DOHH2 (cell line): ENCODE results near the gene ARHGEF25.

ENCODE experiments used
- H3F3A ChIP-seq: fragments of 200-600 bp; sonication (generic), shearing (Covaris generic); 2 replicates; pipeline ENCODE4 v1.6.0; 2016; ENCODE audit warnings: antibody characterized with exemption, mild to moderate bottlenecking; ENCODE audit not compliant: control insufficient read depth, insufficient read depth
- H3K27ac ChIP-seq: fragments of 200-600 bp; sonication (generic); 2 replicates; pipeline ENCODE4 v1.5.1; 2014; ENCODE audit warnings: low read depth, mild to moderate bottlenecking, low read length, moderate library complexity
- H3K27me3 ChIP-seq: fragments of 200-600 bp; sonication (generic); 2 replicates; pipeline ENCODE4 v1.6.1; 2014; ENCODE audit warnings: mild to moderate bottlenecking, low read length, mixed read lengths; ENCODE audit not compliant: control insufficient read depth
- H3K36me3 ChIP-seq: fragments of 200-600 bp; sonication (generic); 2 replicates; pipeline ENCODE4 v1.6.1; 2014; ENCODE audit warnings: mild to moderate bottlenecking, low read length, moderate library complexity, mixed read lengths; ENCODE audit not compliant: control insufficient read depth
- H3K4me1 ChIP-seq: fragments of 200-600 bp; sonication (generic); 2 replicates; pipeline ENCODE4 v1.6.1; 2014; ENCODE audit warnings: mild to moderate bottlenecking, low read length, mixed read lengths; ENCODE audit not compliant: control insufficient read depth
- H3K4me2 ChIP-seq: fragments of 200-600 bp; sonication (generic); 2 replicates; pipeline ENCODE4 v1.6.0; 2014; ENCODE audit warnings: mild to moderate bottlenecking, low read length, moderate library complexity
- H3K4me3 ChIP-seq: fragments of 200-600 bp; sonication (generic); 2 replicates; pipeline ENCODE4 v1.5.1; 2014; ENCODE audit warnings: mild to moderate bottlenecking, low read length, mixed read lengths
- H3K79me2 ChIP-seq: fragments of 200-600 bp; sonication (generic); 2 replicates; pipeline ENCODE4 v1.6.1; 2014; ENCODE audit warnings: mild to moderate bottlenecking, low read length, mixed read lengths; ENCODE audit not compliant: control insufficient read depth
- H3K9me2 ChIP-seq: fragments of 200-600 bp; sonication (generic); replicated peaks from 2 replicates; pipeline ENCODE4 v1.6.1; 2014; ENCODE audit warnings: mild to moderate bottlenecking, low read length, mixed read lengths; ENCODE audit not compliant: control insufficient read depth
- H3K9me3 ChIP-seq: fragments of 200-600 bp; sonication (generic); 2 replicates; pipeline ENCODE4 v1.6.1; 2014; ENCODE audit warnings: antibody characterized with exemption, low read length, mixed read lengths; ENCODE audit not compliant: control insufficient read depth, insufficient read depth
- H4K20me1 ChIP-seq: fragments of 200-600 bp; sonication (generic); 2 replicates; pipeline ENCODE4 v1.6.0; 2014; ENCODE audit warnings: low read depth, mild to moderate bottlenecking, antibody characterized with exemption, low read length, moderate library complexity; ENCODE audit not compliant: control insufficient read depth, insufficient read depth
- CTCF ChIP-seq: fragments of 200-600 bp; sonication (generic); IDR thresholded peaks from one replicate; pipeline ENCODE4 v1.5.1; 2014; ENCODE audit warnings: antibody characterized with exemption, mild to moderate bottlenecking, low read depth, low read length; ENCODE audit not compliant: poor library complexity, severe bottlenecking
- EZH2phosphoT487 ChIP-seq: fragments of 200-600 bp; sonication (generic); IDR thresholded peaks from 2 replicates; pipeline ENCODE4 v1.6.1; 2017; ENCODE audit warnings: borderline replicate concordance, mild to moderate bottlenecking, antibody characterized with exemption, low read length, moderate library complexity, mixed read lengths

The ARHGEF25 gene

GRCh38 chr12:57584050-57584449 is 27.2 kb upstream of the ARHGEF25 start:
- H3K9me3 ChIP-seq: no peaks in the 10 kb centered on the region
- H3K36me3 ChIP-seq: no peaks in the 10 kb centered on the region
- peaks cover 57% of the 10 kb centered on the region for H3K27me3 ChIP-seq
- H3K4me2 ChIP-seq: no peak overlapping the region
- no peak overlapping the region for H3K4me3 ChIP-seq
- H3K9me2 ChIP-seq: no peaks in the 10 kb centered on the region
- H3K4me1 ChIP-seq: peaks cover 5% of the 10 kb centered on the region
- H3K27ac ChIP-seq: no peak overlapping the region
- no peaks in the 10 kb centered on the region for H3F3A ChIP-seq
- TF ChIP-seq CTCF: no peak
- no peak for TF ChIP-seq EZH2phosphoT487
- H3K79me2 ChIP-seq: no peaks in the 10 kb centered on the region
- H4K20me1 ChIP-seq: no peaks in the 10 kb centered on the region; the same call in 1 of the 2 replicates

- no peak for TF ChIP-seq EZH2phosphoT487
- TF ChIP-seq CTCF: no peak
- Histone ChIP-seq H4K20me1 (no peaks in the 10 kb centered on the region; the same call in 1 of the 2 replicates), H3K4me1 (peaks cover 5% of the 10 kb centered on the region), H3K9me3 (no peaks in the 10 kb centered on the region), H3K27me3 (peaks cover 57% of the 10 kb centered on the region), H3K4me2 (no peak overlapping the region), H3K36me3 (no peaks in the 10 kb centered on the region), H3F3A (no peaks in the 10 kb centered on the region), H3K9me2 (no peaks in the 10 kb centered on the region), H3K79me2 (no peaks in the 10 kb centered on the region), H3K4me3 (no peak overlapping the region), H3K27ac (no peak overlapping the region)
Measured at GRCh38 chr12:57584690-57585089, 26.5 kb upstream of the ARHGEF25 start.

- H3K27ac ChIP-seq: no peak overlapping the region
- H4K20me1 ChIP-seq: no peaks in the 10 kb centered on the region; the same call in 1 of the 2 replicates
- TF ChIP-seq CTCF: no peak
- no peak for TF ChIP-seq EZH2phosphoT487
- H3K9me2 ChIP-seq: no peaks in the 10 kb centered on the region
- no peaks in the 10 kb centered on the region for H3K79me2 ChIP-seq
- H3K4me1 ChIP-seq: peaks cover 5% of the 10 kb centered on the region
- H3K4me2 ChIP-seq: no peak overlapping the region
- no peak overlapping the region for H3K4me3 ChIP-seq
- H3K27me3 ChIP-seq: peaks cover 56% of the 10 kb centered on the region
- H3K9me3 ChIP-seq: no peaks in the 10 kb centered on the region
- H3F3A ChIP-seq: no peaks in the 10 kb centered on the region
- H3K36me3 ChIP-seq: no peaks in the 10 kb centered on the region
Measured at GRCh38 chr12:57585156-57585555, 26.1 kb upstream of the ARHGEF25 start.
